Measurements from ENCODE around the gene TMC2.
A peak's percentile ranks its signal among the peaks of the same experiment; 100 is the strongest.

TMC2 gene

DNA sequence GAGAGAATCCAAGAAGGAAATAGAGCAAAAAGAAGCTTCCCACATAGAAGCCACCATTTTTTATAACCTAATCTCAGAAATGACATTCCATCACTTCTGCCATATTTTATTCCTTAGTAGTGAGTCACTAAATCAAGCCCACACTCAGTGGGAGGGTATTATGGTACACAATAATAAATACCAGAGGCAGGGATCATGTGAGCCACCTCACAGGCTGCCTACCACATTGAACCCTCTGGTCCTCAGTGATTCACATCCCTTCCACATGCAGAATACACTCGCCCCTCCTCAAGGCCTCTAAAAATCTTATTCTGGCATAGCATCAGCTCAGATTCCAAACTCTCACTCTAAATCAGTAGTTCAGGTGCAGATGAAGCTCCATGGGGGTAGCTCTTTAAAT is 49.4 kb downstream of the TMC2 start:
- DNase-seq (ENCODE audit: low read depth): peak; percentile 14

DNA sequence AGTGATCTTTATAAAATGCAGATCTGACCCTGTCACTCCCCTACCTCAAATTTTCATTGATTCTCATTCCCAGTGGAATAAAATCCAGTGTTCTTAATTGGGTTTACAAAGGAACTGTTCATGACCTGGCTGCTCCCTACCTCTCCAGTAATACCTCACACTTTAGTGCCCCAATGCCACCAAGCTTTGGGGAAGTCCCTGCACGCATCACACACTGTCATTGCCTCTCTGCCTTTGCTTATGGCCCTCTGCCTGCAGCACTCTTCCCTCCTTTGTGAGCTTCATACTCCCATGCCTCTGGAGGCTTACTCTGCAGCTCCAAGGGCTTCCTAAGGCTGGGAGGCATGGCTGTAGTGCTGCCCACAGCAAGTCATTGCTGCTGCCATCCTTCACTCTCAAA is 57.4 kb downstream of the TMC2 start:
- DNase-seq (ENCODE audit: low read depth): no peak

DNA sequence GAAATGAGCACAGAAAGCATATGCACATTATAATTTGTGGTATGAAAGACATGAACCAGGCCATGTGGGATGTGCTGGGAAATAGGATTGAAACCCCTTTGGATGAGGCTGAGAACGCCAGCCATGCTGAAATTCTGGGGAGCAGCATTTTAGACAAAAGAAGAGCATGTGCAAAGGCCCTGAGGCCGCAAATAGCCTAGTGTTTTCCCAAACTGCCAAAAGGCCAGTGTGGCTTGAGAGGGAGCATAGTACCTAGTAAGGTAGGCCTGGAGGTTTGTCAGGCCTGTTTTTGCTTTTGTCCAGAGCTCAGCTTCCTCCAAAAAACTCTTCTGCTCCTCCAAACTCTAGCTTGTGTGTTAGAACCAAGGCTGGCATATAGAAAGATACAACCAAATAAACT is 58.7 kb downstream of the TMC2 start:
- no peak for DNase-seq (ENCODE audit: low read depth)

DNA sequence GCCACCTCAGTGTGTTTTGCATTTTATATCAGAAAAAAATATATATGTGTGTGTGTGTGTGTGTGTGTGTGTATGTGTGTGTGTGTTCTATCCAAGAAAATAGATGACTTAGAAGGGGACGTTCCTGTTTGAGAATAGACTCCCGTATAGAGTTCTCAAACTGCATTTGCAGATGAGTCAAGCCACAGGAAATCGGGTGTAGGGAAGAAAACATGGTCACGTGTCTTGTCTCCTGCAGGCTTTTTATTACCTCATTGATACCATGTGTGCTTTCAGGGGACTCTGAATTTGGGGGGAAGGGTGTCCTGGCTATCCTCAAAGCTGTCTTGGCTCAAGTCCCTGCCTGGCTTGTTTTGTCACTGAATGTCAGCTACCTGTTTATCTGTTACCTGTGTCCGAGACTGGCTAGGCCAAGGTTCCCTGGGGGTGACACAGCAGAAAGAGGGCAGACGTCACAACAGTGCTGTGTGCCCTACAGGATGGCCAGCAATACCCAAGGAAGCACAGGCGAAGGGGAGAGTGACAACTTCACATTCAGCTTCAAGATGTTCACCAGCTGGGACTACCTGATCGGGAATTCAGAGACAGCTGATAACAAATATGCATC is 60.4 kb downstream of the TMC2 start:
- no peak for DNase-seq (ENCODE audit: low read depth)

DNA sequence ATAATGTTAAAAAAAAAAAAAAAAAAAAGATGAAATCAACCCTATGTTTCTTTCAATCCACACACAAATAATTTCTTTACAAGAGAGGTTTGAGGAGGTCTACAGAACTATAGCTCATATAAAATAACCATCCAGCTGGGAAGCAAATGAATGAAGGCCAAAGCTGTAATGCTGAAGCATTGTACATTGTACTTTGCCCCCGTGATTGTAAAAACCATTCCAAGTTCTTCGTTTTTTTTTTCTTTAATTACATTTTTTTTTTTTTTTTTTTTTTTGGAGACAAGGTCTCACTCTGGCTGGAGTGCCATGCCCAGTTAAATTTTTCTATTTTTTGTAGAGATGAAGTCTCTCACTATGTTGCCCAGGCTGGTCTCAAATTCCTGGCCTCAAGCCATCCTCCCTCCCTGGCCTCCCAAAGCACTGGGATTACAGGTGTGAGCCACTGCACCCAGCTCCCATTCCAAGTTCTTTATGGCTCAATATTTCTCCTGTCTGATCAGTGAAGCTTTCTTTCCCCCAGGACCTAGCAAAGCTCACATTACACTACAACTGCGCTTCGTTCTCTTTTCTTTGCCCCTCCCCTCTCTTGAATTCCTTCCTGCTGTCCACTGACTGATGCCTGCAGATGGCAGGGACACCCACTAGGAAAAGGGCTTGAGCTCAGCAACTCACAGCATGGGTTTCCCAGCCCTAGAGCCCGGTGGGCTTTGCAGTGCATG is 63.1 kb downstream of the TMC2 start:
- DNase-seq (ENCODE audit: low read depth): no peak

DNA sequence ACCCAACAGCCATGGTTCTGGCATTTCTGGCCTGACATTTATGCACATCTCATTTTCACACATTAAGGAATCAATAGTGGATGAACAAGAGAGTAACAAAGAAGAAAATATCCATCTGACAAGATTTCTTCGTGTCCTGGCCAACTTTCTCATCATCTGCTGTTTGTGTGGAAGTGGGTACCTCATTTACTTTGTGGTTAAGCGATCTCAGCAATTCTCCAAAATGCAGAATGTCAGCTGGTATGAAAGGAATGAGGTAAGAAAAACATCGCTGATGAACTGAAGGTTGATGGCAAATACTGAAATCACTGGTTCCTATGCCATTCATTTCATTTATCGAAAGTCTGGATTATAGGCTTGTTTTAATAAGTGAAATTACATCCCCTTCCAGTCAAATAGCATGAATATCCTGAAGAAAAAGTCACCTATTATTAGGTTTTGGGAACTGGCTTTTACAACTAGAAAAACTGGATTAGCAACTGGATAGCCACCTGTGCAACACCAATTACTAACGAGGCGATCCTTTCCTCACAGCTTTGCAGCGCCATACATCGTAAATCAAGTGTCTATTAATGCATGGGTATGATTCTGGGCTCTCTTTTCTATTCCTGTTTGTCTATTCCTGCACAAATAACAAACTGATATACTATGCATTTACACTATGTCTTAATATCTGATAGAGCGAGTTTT is 65.8 kb downstream of the TMC2 start:
- DNase-seq (ENCODE audit: low read depth): no peak

DNA sequence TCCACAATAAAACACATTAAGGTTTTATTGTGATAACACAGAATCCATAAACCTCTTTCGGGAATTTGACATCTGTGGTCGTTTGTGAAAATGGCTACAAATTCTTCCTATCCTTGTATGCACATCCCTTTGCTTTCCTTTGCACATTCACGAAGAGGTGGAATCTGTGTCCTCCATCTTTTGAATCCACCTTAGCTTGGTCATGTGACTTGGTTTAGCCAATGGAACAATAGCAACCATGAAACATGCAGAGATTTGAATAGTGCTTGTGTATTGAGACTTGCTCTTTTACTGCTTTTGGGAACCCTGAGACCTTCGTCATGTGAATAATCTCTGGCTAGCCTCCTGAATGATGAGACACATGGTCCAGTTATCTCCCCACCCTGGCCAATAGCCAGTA is 66.4 kb downstream of the TMC2 start:
- DNase-seq (ENCODE audit: low read depth): no peak

DNA sequence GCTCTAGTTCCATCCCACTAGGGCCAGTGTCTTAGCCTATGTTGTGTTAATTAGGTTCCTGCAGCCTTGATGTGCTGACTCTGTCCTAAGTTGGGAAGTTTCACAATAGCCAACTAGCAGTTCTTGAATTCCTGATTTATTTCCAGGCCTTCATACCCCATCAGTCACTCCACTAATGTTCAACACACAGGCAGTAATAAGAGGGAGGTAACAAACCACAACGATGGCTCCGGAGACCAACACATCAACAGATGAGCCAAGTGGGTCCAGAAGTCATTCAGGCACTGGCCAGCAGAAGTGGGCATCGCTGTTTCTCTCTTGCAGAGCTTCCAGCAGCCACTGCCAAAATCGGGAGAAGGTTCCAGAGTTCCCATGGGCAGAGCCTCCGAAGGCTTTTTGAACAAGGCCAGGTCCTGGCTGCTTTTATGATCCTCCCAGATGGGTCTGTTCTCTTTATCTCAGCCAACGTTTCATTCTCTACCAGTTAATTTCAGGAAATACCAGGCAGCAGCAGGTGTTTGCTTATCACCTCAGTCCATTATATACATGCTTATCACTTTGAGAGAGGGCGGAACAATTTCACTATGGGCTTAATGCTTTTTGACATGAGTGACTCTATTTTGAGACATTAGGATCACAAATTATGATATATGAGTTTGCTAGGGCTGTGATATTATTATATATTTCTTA is 67.6 kb downstream of the TMC2 start:
- no peak for DNase-seq (ENCODE audit: low read depth)

DNA sequence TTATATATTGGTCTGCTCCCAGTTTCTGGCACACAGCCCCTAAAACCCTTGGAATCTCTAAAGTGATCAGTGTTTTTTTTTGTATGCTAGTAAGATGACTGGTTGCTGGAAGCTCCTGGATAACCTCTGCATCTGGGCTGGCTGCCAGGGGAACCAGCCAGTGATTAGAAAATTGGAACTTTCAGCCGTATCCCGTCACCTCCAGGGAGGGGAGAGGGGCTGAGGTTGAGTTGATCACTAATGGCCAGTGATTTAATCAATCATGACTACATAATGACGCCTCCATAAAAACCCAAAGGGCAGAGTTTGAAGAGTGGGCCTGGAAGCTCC is 68.1 kb downstream of the TMC2 start:
- DNase-seq (ENCODE audit: low read depth): no peak

DNA sequence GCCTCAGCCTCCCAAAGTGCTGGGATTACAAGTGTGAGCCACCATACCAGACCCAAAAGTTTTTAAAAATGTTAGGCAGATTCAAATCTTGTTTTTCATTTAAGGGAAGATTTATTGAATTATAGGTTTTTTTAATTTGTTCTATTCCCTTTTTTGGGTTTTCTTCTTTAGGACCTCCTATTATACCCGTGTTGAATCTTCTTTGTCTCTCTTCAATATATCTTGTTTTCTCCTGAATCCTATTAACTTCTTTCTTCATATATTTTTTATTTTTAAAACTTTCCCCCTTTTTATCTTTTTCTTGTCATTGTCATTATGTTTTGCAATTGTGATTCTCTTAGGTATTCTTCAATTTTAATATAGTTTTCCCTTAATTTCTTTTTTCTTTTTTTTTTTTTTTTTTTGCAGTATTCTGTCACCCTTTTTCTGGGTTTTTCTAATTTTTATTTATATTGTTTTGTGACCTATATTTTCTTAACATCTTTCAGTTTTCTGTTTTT is 70.2 kb downstream of the TMC2 start:
- DNase-seq (ENCODE audit: low read depth): no peak

DNA sequence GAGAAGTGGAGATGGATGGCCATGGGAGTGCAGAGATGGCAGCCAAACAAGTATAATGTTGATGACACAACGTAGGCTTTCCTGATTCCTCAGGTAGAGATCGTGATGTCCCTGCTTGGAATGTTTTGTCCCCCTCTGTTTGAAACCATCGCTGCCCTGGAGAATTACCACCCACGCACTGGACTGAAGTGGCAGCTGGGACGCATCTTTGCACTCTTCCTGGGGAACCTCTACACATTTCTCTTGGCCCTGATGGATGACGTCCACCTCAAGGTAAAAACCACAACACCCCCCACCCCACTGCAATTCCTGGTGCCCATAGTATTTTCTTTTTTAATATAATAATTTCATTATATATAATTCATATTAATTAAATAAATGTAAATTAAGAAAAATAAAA is 74.0 kb downstream of the TMC2 start:
- DNase-seq (ENCODE audit: low read depth): no peak

DNA sequence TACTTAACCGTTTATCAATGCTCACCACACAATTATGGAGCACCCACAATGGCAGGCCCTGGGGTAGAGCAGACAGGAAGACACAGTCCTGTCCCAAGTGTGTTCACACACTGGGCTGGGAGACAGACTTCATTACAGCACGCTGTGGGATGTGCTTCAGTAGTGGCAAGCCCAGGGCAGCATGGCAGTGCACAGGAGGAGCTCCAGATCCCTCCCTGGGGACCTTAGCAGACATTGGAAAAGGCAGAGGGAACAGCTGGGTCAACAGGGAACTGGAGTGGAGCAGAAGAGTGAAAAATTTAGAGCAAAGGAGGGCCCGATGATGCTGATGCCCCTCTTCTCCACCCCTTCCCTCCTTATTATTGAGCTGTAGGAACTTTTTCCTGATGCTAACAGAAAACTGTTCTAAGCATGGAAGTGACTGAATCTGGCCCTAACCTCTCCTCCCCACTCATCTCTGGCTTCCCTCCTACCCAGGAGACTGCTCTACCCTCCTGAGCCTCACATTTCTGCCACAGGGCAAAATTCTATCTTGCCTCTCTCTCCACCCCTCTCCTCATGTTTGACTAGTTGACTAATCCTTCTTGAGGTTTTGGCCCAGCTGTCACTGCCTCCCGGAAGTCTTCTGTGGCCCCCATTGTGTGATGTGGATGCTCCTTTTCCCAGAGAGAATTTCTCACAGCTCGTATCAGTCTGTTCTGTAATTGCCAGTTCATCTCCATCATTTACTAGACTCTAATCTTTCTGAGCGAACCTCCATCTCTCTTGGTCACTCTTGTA is 74.8 kb downstream of the TMC2 start:
- DNase-seq (ENCODE audit: low read depth): no peak

DNA sequence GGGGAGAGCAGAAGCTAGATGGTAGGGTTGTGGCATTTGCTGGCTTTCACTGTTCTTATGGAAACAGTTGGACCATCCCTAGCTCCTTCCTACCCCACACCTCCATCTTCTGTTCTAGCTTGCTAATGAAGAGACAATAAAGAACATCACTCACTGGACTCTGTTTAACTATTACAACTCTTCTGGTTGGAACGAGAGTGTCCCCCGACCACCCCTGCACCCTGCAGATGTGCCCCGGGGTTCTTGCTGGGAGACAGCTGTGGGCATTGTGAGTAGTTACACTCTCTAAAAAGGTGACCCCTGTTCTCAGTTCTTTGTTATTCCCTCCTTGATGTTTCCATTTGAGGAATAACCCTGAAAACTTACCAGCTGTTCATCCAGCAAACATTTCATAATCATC is 75.7 kb downstream of the TMC2 start:
- DNase-seq (ENCODE audit: low read depth): no peak

DNA sequence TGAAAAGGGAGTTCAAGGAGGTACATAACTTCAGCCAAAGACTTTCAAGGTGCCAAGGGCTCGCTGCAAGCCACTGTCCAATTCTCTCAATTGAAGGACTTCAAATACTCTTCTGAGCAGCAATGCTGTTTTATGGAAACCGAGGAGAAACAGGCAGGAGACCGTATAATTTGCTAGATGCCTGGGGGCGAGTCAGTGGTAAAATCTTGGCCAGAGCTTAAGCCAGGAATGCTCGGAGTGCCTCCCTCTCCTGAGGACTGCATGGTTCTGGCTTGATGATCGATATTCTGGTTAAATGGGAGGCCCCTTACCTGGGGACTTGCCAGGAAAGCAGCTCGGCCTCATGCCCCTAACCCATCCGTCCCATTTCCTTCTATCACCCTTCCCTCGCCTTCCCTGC is 80.3 kb downstream of the TMC2 start:
- DNase-seq (ENCODE audit: low read depth): no peak

DNA sequence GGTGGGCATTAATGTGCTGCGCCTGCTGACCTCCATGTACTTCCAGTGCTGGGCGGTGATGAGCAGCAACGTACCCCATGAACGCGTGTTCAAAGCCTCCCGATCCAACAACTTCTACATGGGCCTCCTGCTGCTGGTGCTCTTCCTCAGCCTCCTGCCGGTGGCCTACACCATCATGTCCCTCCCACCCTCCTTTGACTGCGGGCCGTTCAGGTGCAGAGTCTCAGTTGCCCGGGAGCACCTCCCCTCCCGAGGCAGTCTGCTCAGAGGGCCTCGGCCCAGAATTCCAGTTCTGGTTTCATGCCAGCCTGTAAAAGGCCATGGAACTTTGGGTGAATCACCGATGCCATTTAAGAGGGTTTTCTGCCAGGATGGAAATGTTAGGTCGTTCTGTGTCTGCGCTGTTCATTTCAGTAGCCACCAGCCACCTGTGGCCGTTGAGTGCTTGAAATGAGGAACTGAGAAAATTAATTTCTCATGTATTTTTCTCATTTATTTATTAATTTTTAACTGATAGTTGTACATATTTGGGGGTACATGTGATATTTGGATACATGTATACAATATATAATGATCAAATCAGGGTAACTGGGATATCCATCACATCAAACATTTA is 80.8 kb downstream of the TMC2 start:
- DNase-seq (ENCODE audit: low read depth): no peak

DNA sequence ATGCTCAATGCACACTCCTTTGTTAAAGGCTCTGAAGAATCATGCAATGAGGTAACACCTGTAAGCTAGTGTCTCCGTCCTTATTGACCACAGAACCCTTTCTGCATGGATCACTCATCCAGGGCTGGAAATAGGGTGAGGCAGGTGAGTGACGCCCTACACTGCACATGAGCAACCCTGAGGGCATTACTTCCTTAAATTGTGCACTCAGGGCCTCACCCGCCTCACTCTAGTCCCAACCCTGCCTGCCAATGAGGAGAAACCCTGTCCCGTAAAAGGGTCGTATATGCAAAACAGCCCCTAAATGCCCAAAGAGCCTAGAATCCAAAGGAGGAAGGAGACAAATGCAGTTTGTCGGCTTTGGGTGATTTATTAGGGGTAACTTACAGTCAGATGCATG is 82.4 kb downstream of the TMC2 start:
- DNase-seq (ENCODE audit: low read depth): no peak

DNA sequence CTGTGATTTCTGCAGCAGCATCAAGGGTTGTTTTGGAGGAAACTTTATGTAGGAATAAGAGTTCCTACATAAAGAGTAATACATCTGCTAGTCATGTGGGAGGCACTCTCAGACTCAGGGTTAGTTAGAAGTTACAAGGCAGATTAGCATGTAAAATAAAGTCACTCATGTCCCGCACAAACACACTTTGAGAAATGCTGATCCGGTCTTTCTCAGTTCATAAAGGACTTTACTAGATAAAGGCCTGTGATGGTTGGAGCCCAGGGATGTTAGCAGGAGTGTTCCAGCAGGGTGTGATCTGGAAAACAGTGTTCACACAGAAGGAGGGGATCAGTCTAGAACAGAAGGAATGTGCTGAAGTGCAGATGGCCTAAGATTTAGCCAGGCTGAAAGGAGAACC is 83.0 kb downstream of the TMC2 start:
- DNase-seq (ENCODE audit: low read depth): no peak

DNA sequence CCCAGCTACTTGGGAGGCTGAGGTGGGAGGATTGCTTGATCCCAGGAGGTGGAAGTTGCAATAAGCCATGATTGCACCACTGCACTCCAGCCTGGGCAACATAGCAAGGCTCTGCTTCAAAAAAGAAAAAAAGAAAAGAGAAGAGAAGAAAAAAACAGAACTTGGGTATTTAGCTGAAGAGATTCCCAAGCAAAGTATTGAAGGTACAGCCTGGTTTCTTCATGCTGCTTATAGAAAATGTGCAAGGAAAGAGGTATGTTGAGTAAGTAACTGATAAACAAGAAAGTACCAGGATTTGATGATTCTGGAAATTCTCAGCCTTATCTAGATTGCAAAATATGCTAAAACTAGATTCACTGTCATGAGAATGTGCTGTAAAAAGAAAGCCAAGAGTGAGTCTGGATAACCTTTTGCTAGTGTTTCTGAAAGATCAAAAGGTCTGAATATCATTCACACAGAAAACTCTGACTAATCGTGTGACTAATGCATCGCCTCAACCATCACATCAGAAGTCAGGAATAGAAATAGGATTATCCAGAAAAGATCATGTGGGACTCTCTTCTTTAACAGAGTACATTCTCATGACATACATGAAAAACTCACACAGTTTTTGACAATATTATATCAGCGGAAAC is 83.7 kb downstream of the TMC2 start:
- peak; percentile 21 for DNase-seq (ENCODE audit: low read depth)

DNA sequence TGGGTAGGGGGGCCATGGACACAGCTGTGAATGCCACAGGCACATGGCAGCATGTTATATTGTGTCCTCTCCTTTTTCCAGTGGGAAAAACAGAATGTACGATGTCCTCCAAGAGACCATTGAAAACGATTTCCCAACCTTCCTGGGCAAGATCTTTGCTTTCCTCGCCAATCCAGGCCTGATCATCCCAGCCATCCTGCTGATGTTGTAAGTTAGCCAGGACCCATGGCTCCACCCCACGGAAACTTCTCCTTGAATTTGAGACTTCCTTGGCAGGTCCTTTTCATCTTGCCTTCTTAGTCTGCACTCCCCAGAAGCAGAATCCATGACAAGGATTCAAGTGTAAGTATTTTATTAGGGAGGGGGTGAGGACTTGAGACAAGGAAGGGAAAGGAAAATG is 87.8 kb downstream of the TMC2 start:
- no peak for DNase-seq (ENCODE audit: low read depth)

DNA sequence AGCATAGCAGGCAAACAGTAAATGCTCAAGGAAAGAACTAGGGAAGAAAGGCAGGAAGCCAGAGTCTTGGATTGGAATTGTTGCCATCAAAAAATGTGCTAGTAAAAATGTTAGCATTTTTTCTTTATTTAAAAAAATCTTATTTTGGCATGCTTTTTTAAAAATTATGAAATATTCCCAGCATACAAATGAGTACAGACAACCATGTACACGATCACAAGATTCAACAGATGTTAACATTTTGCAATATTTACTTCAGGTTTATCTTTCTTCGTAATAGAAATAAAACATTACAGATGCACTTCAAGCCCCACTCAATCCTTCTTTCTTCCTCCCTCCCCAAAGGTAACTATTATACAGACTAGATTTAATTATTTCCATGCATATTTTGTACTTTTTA is 88.7 kb downstream of the TMC2 start:
- DNase-seq (ENCODE audit: low read depth): no peak

DNA sequence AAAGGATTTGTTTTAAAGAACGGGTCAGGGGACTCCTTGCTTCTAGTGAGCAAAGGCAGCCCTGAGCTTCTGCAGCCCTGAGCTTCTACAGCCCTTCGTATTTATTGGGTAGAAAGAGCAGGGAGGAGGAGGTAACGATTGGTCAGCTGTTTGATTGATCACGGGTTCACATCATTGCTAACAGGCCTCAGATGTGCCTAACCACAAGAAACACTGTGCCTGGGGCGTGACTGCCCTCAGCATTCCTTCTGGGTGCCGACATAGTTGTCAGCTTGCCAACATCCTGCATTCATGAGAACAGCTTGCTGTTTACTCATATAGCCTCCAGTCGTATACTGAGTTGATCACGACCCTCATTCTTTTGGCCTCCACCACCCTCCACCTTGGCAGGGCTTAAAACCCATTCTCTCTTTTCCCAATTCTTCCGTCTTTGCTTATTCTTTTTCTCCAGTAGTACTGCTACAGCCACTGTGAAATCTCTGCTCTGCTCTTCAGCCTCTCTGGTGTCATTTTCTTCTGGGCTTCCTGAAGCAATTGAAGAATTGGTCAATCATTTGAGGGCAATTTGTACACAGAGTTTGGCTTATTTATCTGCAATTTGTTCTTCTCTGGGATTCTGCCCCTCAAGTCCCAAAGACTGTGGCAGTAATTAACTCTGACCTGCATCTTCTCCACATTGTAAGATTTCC is 90.6 kb downstream of the TMC2 start:
- no peak for DNase-seq (ENCODE audit: low read depth)

Data from stromal cell of bone marrow (primary cell).